ENCODE results near the gene BMPER.

The BMPER gene

GRCh38 chr7:33979300-33979806, 74.0 kb downstream of the BMPER start:
- DNase-seq (ENCODE audit: insufficient read length) (no peak), FAIRE-seq (no peak)
- TF ChIP-seq POLR2AphosphoS5 (IDR thresholded peaks at IDR 0.05; ENCODE audit: low read depth, low read length) (no peak), POLR2A (IDR thresholded peaks at IDR 0.05; ENCODE audit: low read depth, low read length) (no peak), TAF1 (IDR thresholded peaks at IDR 0.05; ENCODE audit: borderline replicate concordance, low read depth, low read length) (no peak)

DNA sequence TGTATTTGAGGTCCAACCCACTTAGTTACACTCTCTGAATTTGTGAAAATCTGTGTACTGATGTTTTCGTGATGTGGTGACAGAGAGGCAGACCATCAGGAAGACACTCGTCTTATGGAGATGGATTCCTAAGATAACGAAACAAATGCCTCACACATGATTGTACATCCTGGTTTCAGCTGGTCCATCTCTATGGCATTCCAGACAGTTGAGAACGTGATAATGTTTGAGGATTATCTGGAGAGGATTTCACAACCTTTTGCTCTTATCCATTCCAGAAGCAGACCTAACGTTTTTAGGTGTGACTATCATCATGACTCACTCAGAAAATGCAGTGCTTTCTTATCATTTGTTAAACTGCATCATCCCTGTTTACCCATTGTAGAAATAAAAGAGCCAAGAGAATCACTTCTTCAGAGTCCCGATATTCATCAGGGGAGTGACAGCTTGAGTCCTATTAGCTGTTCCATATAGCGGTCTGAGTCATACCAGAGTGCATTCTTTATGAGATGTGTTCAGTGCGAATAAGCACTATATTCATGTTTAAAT, 74.5 kb downstream of the BMPER start:
- DNase-seq (ENCODE audit: insufficient read length) (no peak), FAIRE-seq (no peak)
- no peak for TF ChIP-seq POLR2AphosphoS5 (IDR thresholded peaks at IDR 0.05; ENCODE audit: low read depth, low read length)
- no peak for TF ChIP-seq POLR2A (IDR thresholded peaks at IDR 0.05; ENCODE audit: low read depth, low read length)
- TF ChIP-seq TAF1 (IDR thresholded peaks at IDR 0.05; ENCODE audit: borderline replicate concordance, low read depth, low read length), result no peak

DNA sequence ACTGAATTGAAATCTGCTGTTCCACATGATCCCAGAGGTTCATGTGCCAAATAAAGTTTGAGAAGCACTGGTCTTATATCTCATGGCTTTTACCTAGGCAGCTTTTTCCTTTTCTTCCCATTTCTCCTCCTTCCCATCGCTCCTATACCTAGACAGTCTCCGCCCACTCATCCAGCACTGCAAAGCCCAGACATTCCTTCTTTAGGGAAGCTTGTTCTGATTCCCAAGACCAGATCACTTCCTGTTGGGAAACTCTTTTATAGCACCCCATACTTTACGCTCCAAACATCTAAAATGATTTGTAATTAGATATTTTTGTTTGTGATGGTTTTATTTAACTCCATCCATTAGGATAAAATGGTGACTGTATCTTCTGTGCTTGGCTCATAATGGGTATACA, 75.9 kb downstream of the BMPER start:
- no peak for TF ChIP-seq POLR2A (IDR thresholded peaks at IDR 0.05; ENCODE audit: low read depth, low read length)
- no peak for TF ChIP-seq POLR2AphosphoS5 (IDR thresholded peaks at IDR 0.05; ENCODE audit: low read depth, low read length)
- no peak for TF ChIP-seq TAF1 (IDR thresholded peaks at IDR 0.05; ENCODE audit: borderline replicate concordance, low read depth, low read length)
- FAIRE-seq (no peak), DNase-seq (ENCODE audit: insufficient read length) (no peak)

DNA sequence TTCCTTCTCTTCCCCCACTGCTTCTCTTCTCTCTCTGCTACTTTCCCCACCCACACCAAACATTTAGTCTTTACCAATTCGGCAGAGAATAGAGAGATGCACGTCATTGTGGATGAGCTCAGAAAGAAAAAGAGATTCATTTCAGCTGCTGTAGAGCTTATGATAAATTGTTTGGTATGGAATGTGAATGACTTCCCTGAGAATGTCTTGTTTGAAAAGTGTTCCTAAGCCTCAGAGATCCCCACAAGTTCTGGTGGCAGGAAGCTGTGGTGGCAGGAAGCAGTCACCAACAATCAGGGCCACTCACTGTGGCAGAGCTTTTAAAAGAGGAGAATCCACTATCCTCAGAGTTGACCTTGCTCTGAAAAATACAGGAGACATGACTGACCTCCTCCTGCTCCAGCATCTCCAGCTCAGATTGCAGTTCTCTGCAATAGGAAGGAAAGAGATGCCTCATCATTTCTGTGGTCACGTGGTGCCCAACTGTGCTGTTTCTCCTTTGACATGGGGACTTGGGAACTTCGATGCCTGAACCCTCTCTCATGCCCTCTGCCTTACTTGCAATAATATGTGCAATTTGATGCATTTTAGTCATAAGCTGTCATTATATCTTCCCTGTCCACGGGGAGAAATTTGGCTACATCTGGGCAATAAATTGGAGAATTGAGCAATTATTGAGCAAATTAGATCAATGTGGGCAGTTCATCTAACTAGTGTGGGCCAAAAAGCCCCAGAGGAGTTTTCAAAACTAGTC, 76.5 kb downstream of the BMPER start:
- no peak for TF ChIP-seq POLR2A (IDR thresholded peaks at IDR 0.05; ENCODE audit: low read depth, low read length)
- no peak for TF ChIP-seq TAF1 (IDR thresholded peaks at IDR 0.05; ENCODE audit: borderline replicate concordance, low read depth, low read length)
- TF ChIP-seq POLR2AphosphoS5 (IDR thresholded peaks at IDR 0.05; ENCODE audit: low read depth, low read length), result no peak
- no peak for DNase-seq (ENCODE audit: insufficient read length)
- no peak for FAIRE-seq

GRCh38 chr7:33982425-33982786, 77.1 kb downstream of the BMPER start:
- FAIRE-seq, result no peak
- no peak for DNase-seq (ENCODE audit: insufficient read length)
- TF ChIP-seq TAF1 (IDR thresholded peaks at IDR 0.05; ENCODE audit: borderline replicate concordance, low read depth, low read length) (no peak), POLR2AphosphoS5 (IDR thresholded peaks at IDR 0.05; ENCODE audit: low read depth, low read length) (no peak), POLR2A (IDR thresholded peaks at IDR 0.05; ENCODE audit: low read depth, low read length) (no peak)

GRCh38 chr7:33986451-33986850, 81.1 kb downstream of the BMPER start:
- TF ChIP-seq POLR2AphosphoS5 (IDR thresholded peaks at IDR 0.05; ENCODE audit: low read depth, low read length) (no peak), TAF1 (IDR thresholded peaks at IDR 0.05; ENCODE audit: borderline replicate concordance, low read depth, low read length) (no peak), POLR2A (IDR thresholded peaks at IDR 0.05; ENCODE audit: low read depth, low read length) (no peak)

GRCh38 chr7:33986951-33987947, 81.9 kb downstream of the BMPER start:
- FAIRE-seq, result no peak

More at GRCh38 chr7:33986451-33986850, 81.1 kb downstream of the BMPER start:
- DNase-seq (ENCODE audit: insufficient read length) (no peak), FAIRE-seq (no peak)

GRCh38 chr7:33996899-33997298, 91.6 kb downstream of the BMPER start:
- DNase-seq (ENCODE audit: insufficient read length), result no peak
- TF ChIP-seq TAF1 (IDR thresholded peaks at IDR 0.05; ENCODE audit: borderline replicate concordance, low read depth, low read length) (no peak), POLR2A (IDR thresholded peaks at IDR 0.05; ENCODE audit: low read depth, low read length) (no peak), POLR2AphosphoS5 (IDR thresholded peaks at IDR 0.05; ENCODE audit: low read depth, low read length) (no peak)
- FAIRE-seq, result no peak

More at GRCh38 chr7:33986951-33987947, 81.9 kb downstream of the BMPER start:
- no peak for TF ChIP-seq POLR2A (IDR thresholded peaks at IDR 0.05; ENCODE audit: low read depth, low read length)
- no peak for DNase-seq (ENCODE audit: insufficient read length)

- DNase-seq (ENCODE audit: insufficient read length) (no peak), FAIRE-seq (no peak)
- TF ChIP-seq POLR2A (IDR thresholded peaks at IDR 0.05; ENCODE audit: low read depth, low read length), result no peak
- TF ChIP-seq POLR2AphosphoS5 (IDR thresholded peaks at IDR 0.05; ENCODE audit: low read depth, low read length), result no peak
- no peak for TF ChIP-seq TAF1 (IDR thresholded peaks at IDR 0.05; ENCODE audit: borderline replicate concordance, low read depth, low read length)
These were observed 93.1 kb downstream of the BMPER start for GRCh38 chr7:33998476-33998875.

DNA sequence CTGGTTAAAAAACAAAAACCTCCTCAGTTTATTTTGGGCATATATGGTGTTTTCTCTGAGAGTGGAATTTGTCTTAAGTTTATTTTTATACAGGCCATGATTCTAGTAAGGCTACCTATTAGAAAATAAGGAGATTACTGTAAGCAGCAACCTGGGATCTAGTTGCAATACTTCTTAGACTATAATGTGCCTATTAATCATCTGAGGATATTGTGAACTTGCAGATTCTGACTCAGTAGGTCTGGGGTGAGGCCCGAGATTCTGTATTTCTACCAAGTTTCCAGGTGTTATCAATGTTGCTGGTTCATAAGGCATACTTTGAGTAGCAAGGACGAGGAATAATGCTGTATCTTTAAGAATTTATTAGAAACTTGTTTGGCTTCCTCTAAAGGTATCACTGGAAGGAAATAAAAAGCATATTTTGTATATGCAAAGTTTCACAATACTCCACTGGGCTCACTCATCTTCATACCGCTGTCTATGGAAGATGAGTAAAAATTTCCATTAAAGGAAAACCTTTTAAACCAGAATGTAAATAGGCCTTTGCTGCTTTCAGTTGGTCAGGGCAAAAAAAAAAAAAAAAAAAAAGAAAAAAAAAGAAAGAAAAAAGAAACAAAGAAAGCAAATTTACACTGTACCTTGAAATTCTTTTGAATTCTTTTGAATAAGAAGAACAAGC, 105.8 kb downstream of the BMPER start:
- TF ChIP-seq TAF1 (IDR thresholded peaks at IDR 0.05; ENCODE audit: borderline replicate concordance, low read depth, low read length), result no peak
- TF ChIP-seq POLR2A (IDR thresholded peaks at IDR 0.05; ENCODE audit: low read depth, low read length), result no peak
- TF ChIP-seq POLR2AphosphoS5 (IDR thresholded peaks at IDR 0.05; ENCODE audit: low read depth, low read length), result no peak
- no peak for FAIRE-seq
- no peak for DNase-seq (ENCODE audit: insufficient read length)

DNA sequence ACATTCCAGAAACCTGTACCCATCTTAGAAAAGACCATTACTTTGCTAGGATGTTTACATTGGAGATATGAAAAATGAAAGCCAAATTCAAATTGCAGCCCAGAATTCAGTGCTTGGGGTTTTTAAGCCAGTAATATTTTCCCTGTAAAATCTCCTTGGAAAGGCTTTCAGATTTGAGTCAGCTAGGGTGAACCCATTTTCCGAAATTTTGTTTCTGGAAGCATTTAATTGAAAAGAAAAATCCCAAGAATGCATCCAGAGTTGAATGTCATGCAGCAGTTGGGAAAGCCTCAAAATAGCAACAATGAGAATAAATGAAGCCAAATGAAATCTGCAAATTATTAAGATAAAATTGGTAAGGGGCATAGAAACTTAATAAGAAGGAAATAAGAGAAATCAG, 106.4 kb downstream of the BMPER start:
- DNase-seq (ENCODE audit: insufficient read length), result no peak
- TF ChIP-seq POLR2AphosphoS5 (IDR thresholded peaks at IDR 0.05; ENCODE audit: low read depth, low read length) (no peak), POLR2A (IDR thresholded peaks at IDR 0.05; ENCODE audit: low read depth, low read length) (no peak), TAF1 (IDR thresholded peaks at IDR 0.05; ENCODE audit: borderline replicate concordance, low read depth, low read length) (no peak)
- FAIRE-seq, result no peak

All from GM12892 (cell line).